Left kidney (tissue), 8 donors: ENCODE measurements around the gene FTCD. TPM values are rescaled to one million over a fixed set of nuclear protein-coding genes. Genes with fewer than 3 reads are reported as not detected.
"Not testable (repeated sequence)": the region's sequence is repeated elsewhere in the genome, so short reads cannot be mapped to it uniquely, and the experiment has no call there.

Experiments used
- DNase-seq: peaks from one replicate; pipeline ENCODE4 v3.0.0-alpha.2; 2013
- long read RNA-seq, 8 donors: transcript quantifications; one replicate each; lab custom pipeline, GENCODE V29; 2026
- polyA plus RNA-seq: library from polyadenylated mRNA; unstranded; fragments of 120-200 nt; gene quantifications from one replicate; pipeline ENCODE4 v1.2.1, GENCODE V29; 2013; ENCODE audit not compliant: insufficient read length

FTCD gene
- 34.1 TPM for polyA plus RNA-seq
- long read RNA-seq, donor 1, transcript FTCD-203 (14 exons, 1,878 nt) = major isoform, 7 of 9 reads
- long read RNA-seq, donor 1, partial matches to known transcripts = 0 of 9 reads
- long read RNA-seq, donor 1, other reads (novel, unspliced or antisense) = 0 of 9 reads
- long read RNA-seq, donor 2, partial matches to known transcripts = 0 of 2 reads
- long read RNA-seq, donor 2, other reads (novel, unspliced or antisense) = 0 of 2 reads
- long read RNA-seq, donor 3 = 0 reads
- long read RNA-seq, donor 4 = 0 reads
- long read RNA-seq, donor 5, transcript FTCD-203 (14 exons, 1,878 nt) = major isoform, 7 of 11 reads
- long read RNA-seq, donor 5, partial matches to known transcripts = 0 of 11 reads
- long read RNA-seq, donor 5, other reads (novel, unspliced or antisense) = 0 of 11 reads
- long read RNA-seq, donor 6, partial matches to known transcripts = 0 of 3 reads
- long read RNA-seq, donor 6, other reads (novel, unspliced or antisense) = 0 of 3 reads
- long read RNA-seq, donor 7, partial matches to known transcripts = 0 of 6 reads
- long read RNA-seq, donor 7, other reads (novel, unspliced or antisense) = 0 of 6 reads
- long read RNA-seq, donor 8 = 0 reads

- DNase-seq = no peak
Observed at GRCh38 chr21:46155514-46156377, at the start of gene FTCD. Gene FTCD, minus strand, starts transcription at chr21:46155579. Its CDS starts 56 bp downstream, at chr21:46155523.

- DNase-seq = no peak
Observed at GRCh38 chr21:46205166-46205565, 49.8 kb upstream of the FTCD start.

- no peak for DNase-seq
Observed at GRCh38 chr21:46203203-46203600, 47.8 kb upstream of the FTCD start.

GRCh38 chr21:46202592-46203202 lies 47.3 kb upstream of the FTCD start:
- no peak for DNase-seq

- DNase-seq = not testable (repeated sequence)
Observed at GRCh38 chr21:46200877-46201803, 45.8 kb upstream of the FTCD start.

GRCh38 chr21:46199436-46200373 lies 44.3 kb upstream of the FTCD start:
- no peak for DNase-seq

- no peak for DNase-seq
Observed at GRCh38 chr21:46196733-46197132, 41.4 kb upstream of the FTCD start.

GRCh38 chr21:46195595-46196195 lies 40.3 kb upstream of the FTCD start:
- no peak for DNase-seq

- DNase-seq = no peak
Observed at GRCh38 chr21:46194374-46195334, 39.3 kb upstream of the FTCD start.

- DNase-seq = no peak
Observed at GRCh38 chr21:46193829-46194373, 38.5 kb upstream of the FTCD start.

GRCh38 chr21:46191686-46192575 lies 36.6 kb upstream of the FTCD start:
- no peak for DNase-seq

- DNase-seq = no peak
Observed at GRCh38 chr21:46191257-46191685, 35.9 kb upstream of the FTCD start.

GRCh38 chr21:46190491-46191131 lies 35.2 kb upstream of the FTCD start:
- no peak for DNase-seq

GRCh38 chr21:46189959-46190490 lies 34.6 kb upstream of the FTCD start:
- DNase-seq = no peak

GRCh38 chr21:46189213-46189958 lies 34.0 kb upstream of the FTCD start:
- no peak for DNase-seq
